HEK293 (cell line): ENCODE results near the gene NPR3.
A peak's percentile ranks its signal among the peaks of the same experiment; 100 is the strongest.

Experiments used
- CTCF ChIA-PET: fragments of 350-600 bp; formaldehyde crosslinking; extraction: SDS; loops from one replicate; lab custom pipeline; 2021; ENCODE audit warnings: antibody characterized with exemption; lab: Yijun Ruan, JAX
- POLR2A ChIA-PET: fragments of 300-600 bp; formaldehyde crosslinking; extraction: SDS; loops from one replicate; lab custom pipeline; 2020; ENCODE audit warnings: antibody characterized with exemption, inconsistent platforms; lab: Yijun Ruan, JAX
- H3K27ac ChIP-seq: fragments of 200-500 bp; sonication (Bioruptor generic); 2 replicates; pipeline ENCODE4 v1.5.1; 2014; ENCODE audit warnings: low read depth, low read length, control low read depth, inconsistent platforms; ENCODE audit errors: extremely low read depth
- H3K36me3 ChIP-seq, 2 experiments: fragments of 200-500 bp in 1 of 2; sonication (Bioruptor generic) in 1 of 2; 1 replicate in 1 of 2; 2 replicates in 1 of 2; pipeline ENCODE4 v1.5.1; 2014 to 2017; ENCODE audit warnings: inconsistent platforms in 2 of 2, low read length in 2 of 2; ENCODE audit not compliant: control insufficient read depth in 2 of 2, insufficient read depth in 1 of 2
- H3K4me1 ChIP-seq: fragments of 200-500 bp; sonication (Bioruptor generic); 2 replicates; pipeline ENCODE4 v1.5.1; 2014; ENCODE audit warnings: mild to moderate bottlenecking, low read length, inconsistent platforms; ENCODE audit not compliant: control insufficient read depth, insufficient read depth
- H3K4me3 ChIP-seq: 2 replicates; pipeline ENCODE4 v1.5.1; 2011; ENCODE audit warnings: low read depth, mild to moderate bottlenecking, control low read depth, low read length, moderate library complexity
- H3K9me3 ChIP-seq: fragments of 200-500 bp; sonication (Bioruptor generic); 2 replicates; pipeline ENCODE4 v1.5.1; 2014; ENCODE audit warnings: low read depth, low read length, inconsistent platforms; ENCODE audit not compliant: control insufficient read depth, insufficient read depth
- HOXD13 ChIP-seq: sonication (generic); formaldehyde crosslinking; IDR thresholded peaks from 2 replicates; pipeline ENCODE4 v1.8.0; 2022; ENCODE audit warnings: missing genetic modification reagents, borderline replicate concordance
- MEIS1 ChIP-seq: sonication (generic); formaldehyde crosslinking; IDR thresholded peaks from 2 replicates; pipeline ENCODE4 v1.8.1; 2022; ENCODE audit warnings: missing genetic modification reagents, mild to moderate bottlenecking, borderline replicate concordance
- MYNN ChIP-seq: fragments of 450-650 bp; formaldehyde crosslinking; IDR thresholded peaks from 2 replicates; pipeline ENCODE4 v1.5.1; 2016; ENCODE audit warnings: missing biosample characterization, missing genetic modification characterization, borderline replicate concordance
- PATZ1 ChIP-seq: fragments of 450-650 bp; formaldehyde crosslinking; IDR thresholded peaks from 2 replicates; pipeline ENCODE4 v1.5.1; 2016; ENCODE audit warnings: missing biosample characterization, missing genetic modification characterization
- PBX3 ChIP-seq: sonication (generic); formaldehyde crosslinking; IDR thresholded peaks from 2 replicates; pipeline ENCODE4 v1.8.1; 2022; ENCODE audit warnings: mild to moderate bottlenecking, moderate library complexity, missing genetic modification reagents
- PRDM10 ChIP-seq: fragments of 450-650 bp; formaldehyde crosslinking; IDR thresholded peaks from 2 replicates; pipeline ENCODE4 v1.5.1; 2016; ENCODE audit warnings: missing biosample characterization, missing genetic modification characterization
- TSHZ1 ChIP-seq: fragments of 450-650 bp; formaldehyde crosslinking; IDR thresholded peaks from 2 replicates; pipeline ENCODE4 v1.5.1; 2016; ENCODE audit warnings: missing biosample characterization, missing genetic modification characterization, borderline replicate concordance
- ZBTB26 ChIP-seq: fragments of 450-650 bp; formaldehyde crosslinking; optimal IDR thresholded peaks from 2 replicates; pipeline ENCODE3; 2016; ENCODE audit warnings: missing biosample characterization, mild to moderate bottlenecking, missing genetic modification characterization
- ZNF157 ChIP-seq: fragments of 450-650 bp; formaldehyde crosslinking; IDR thresholded peaks from 2 replicates; pipeline ENCODE4 v1.5.1; 2016; ENCODE audit warnings: missing biosample characterization, missing genetic modification characterization
- ZNF37A ChIP-seq: fragments of 450-650 bp; IDR thresholded peaks from 2 replicates; pipeline ENCODE4 v1.5.1; 2018; ENCODE audit warnings: missing biosample characterization, missing genetic modification characterization
- ZNF585B ChIP-seq: fragments of 450-650 bp; formaldehyde crosslinking; IDR thresholded peaks from 2 replicates; pipeline ENCODE4 v1.5.1; 2016; ENCODE audit warnings: missing biosample characterization, missing genetic modification characterization
- ZNF626 ChIP-seq: fragments of 450-650 bp; sonication (Bioruptor Pico); formaldehyde crosslinking; IDR thresholded peaks from 2 replicates; pipeline ENCODE4 v1.5.1; 2018; ENCODE audit warnings: missing biosample characterization, missing genetic modification characterization, inconsistent platforms
- ZNF768 ChIP-seq: fragments of 450-650 bp; formaldehyde crosslinking; IDR thresholded peaks from 2 replicates; pipeline ENCODE4 v1.5.1; 2018; ENCODE audit warnings: missing biosample characterization, mild to moderate bottlenecking, missing genetic modification characterization
- ZSCAN30 ChIP-seq: fragments of 450-650 bp; IDR thresholded peaks from 2 replicates; pipeline ENCODE4 v1.5.1; 2018; ENCODE audit warnings: missing biosample characterization, mild to moderate bottlenecking, missing genetic modification characterization, moderate library complexity
- ZXDB ChIP-seq: fragments of 450-650 bp; formaldehyde crosslinking; IDR thresholded peaks from 2 replicates; pipeline ENCODE4 v1.5.1; 2016; ENCODE audit warnings: missing biosample characterization, missing genetic modification characterization
- TF ChIP-seq, protein P1 (sequence below): fragments of 450-650 bp; formaldehyde crosslinking; IDR thresholded peaks from 2 replicates; pipeline ENCODE4 v1.5.1; 2017; ENCODE audit warnings: missing biosample characterization, missing genetic modification characterization
- TF ChIP-seq, protein P2 (sequence below): fragments of 450-650 bp; formaldehyde crosslinking; IDR thresholded peaks from 2 replicates; pipeline ENCODE4 v1.5.1; 2017; ENCODE audit warnings: missing biosample characterization, missing genetic modification characterization

The NPR3 gene

GRCh38 chr5:32783661-32784060 lies 72.5 kb downstream of the NPR3 start (continued):
- TF ChIP-seq TSHZ1 (tag by site-specific recombination) (no peak), ZSCAN30 (tag by site-specific recombination) (no peak), ZNF585B (no peak)
- TF ChIP-seq, all 188 proteins: peak for 0

DNA sequence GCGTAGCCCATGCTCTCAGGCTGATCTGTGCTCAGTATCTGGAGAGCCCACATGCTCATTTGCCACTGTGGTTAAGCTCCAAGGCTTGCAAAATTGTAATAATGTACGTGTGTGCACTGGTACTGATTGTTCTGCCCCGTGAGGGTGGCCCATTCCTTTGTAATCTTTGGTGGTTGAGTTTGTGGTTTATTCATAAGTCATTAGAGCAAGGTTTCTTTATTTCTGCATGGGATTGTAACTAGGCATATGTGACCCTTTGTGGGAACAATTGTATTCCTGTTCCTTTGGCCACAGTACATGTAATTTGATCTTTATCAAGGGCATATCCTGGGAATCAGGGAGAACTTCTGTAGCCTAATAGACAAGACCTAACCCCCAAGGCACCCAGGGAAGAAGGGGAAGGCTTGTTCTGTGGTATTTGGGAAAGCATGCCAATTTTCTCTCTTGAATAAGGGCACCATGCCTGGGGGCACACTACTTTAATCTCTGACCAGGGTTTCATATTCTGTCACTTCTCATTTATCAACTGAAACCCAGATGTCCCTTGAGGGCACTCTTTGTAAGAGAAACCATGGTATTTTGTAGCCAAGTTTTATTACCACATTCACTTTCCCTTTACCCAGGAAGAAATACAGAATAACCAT lies 74.6 kb downstream of the NPR3 start:
- no peaks in the 10 kb centered on the region for H3K4me1 ChIP-seq
- ChIA-PET POLR2A (interaction anchor here (0.7 kb wide), 1 partner anchor 107 kb away, joined by 3 read pairs; no protein-coding TSS in a partner anchor), CTCF (no interaction called here)
- TF ChIP-seq HOXD13 (CRISPR knock-in tag) (0 out of 2 replicates have a peak, but pooled peaks have one; percentile 65), MYNN (tag by site-specific recombination) (no peak), MEIS1 (CRISPR knock-in tag) (peak; percentile 38; the same call in 1 of the 2 replicates), ZXDB (tag by site-specific recombination) (no peak), PBX3 (CRISPR knock-in tag) (peak; percentile 43; the same call in 1 of the 2 replicates)
- H3K9me3 ChIP-seq: no peaks in the 10 kb centered on the region
- H3K4me3 ChIP-seq: no peak overlapping the region
- H3K27ac ChIP-seq: no peak overlapping the region
- no peaks in the 10 kb centered on the region for H3K36me3 ChIP-seq

DNA sequence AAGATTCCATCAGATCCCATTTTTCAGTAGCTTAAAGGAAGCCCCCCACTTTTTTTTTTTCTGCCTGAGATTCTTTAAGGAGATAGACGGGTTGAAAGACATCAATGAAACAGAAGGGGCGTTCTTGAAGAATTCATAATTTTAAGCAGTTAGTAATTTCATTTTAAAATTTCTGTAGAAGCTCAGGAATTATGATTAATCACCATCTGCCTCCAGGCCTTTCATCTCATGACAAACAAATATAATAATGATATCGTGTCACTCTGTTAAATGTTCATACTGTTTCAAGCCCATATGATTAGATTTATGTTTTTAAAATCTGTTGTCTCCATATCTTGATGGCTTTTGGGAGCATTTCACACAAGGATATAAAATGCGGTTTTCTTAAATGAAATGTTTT lies 75.2 kb downstream of the NPR3 start:
- ChIA-PET POLR2A (no interaction called here), CTCF (no interaction called here)
- no peak overlapping the region for H3K27ac ChIP-seq
- H3K4me1 ChIP-seq: no peaks in the 10 kb centered on the region
- H3K4me3 ChIP-seq: no peak overlapping the region
- no peaks in the 10 kb centered on the region for H3K36me3 ChIP-seq
- no peaks in the 10 kb centered on the region for H3K9me3 ChIP-seq
- no peak for TF ChIP-seq PATZ1 (tag by site-specific recombination)
- TF ChIP-seq ZNF768 (tag by site-specific recombination): no peak
- TF ChIP-seq PRDM10 (tag by site-specific recombination): no peak
- TF ChIP-seq ZBTB26 (tag by site-specific recombination): no peak
- TF ChIP-seq, protein P1, sequence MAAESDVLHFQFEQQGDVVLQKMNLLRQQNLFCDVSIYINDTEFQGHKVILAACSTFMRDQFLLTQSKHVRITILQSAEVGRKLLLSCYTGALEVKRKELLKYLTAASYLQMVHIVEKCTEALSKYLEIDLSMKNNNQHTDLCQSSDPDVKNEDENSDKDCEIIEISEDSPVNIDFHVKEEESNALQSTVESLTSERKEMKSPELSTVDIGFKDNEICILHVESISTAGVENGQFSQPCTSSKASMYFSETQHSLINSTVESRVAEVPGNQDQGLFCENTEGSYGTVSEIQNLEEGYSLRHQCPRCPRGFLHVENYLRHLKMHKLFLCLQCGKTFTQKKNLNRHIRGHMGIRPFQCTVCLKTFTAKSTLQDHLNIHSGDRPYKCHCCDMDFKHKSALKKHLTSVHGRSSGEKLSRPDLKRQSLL (tag by site-specific recombination): no peak
- TF ChIP-seq ZNF37A (tag by site-specific recombination): no peak
- no peak for TF ChIP-seq ZNF626 (tag by site-specific recombination)
- TF ChIP-seq ZNF157: no peak
- TF ChIP-seq, protein P2, sequence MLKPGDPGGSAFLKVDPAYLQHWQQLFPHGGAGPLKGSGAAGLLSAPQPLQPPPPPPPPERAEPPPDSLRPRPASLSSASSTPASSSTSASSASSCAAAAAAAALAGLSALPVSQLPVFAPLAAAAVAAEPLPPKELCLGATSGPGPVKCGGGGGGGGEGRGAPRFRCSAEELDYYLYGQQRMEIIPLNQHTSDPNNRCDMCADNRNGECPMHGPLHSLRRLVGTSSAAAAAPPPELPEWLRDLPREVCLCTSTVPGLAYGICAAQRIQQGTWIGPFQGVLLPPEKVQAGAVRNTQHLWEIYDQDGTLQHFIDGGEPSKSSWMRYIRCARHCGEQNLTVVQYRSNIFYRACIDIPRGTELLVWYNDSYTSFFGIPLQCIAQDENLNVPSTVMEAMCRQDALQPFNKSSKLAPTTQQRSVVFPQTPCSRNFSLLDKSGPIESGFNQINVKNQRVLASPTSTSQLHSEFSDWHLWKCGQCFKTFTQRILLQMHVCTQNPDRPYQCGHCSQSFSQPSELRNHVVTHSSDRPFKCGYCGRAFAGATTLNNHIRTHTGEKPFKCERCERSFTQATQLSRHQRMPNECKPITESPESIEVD (tag by site-specific recombination): no peak
